WERI-Rb-1 (cell line): Measurements from ENCODE around the gene EDN3.
A peak's percentile ranks its signal among the peaks of the same experiment; 100 is the strongest.

Experiments used
- DNase-seq: peaks from one replicate; pipeline ENCODE4 v3.0.0-alpha.2; 2020
- H3K27ac ChIP-seq: fragments of 250-450 bp; sonication (Bioruptor Pico); 2 replicates; pipeline ENCODE4 v1.5.1; 2020; ENCODE audit warnings: mild to moderate bottlenecking, moderate library complexity
- H3K27me3 ChIP-seq: fragments of 250-450 bp; sonication (Bioruptor Pico); 2 replicates; pipeline ENCODE4 v1.5.1; 2021; ENCODE audit warnings: mild to moderate bottlenecking, low read depth, moderate library complexity; ENCODE audit not compliant: insufficient read depth, severe bottlenecking
- H3K36me3 ChIP-seq: fragments of 250-450 bp; sonication (Bioruptor Pico); 2 replicates; pipeline ENCODE4 v1.5.1; 2020; ENCODE audit warnings: mild to moderate bottlenecking, moderate library complexity
- H3K4me3 ChIP-seq: 2 replicates; pipeline ENCODE4 v1.5.1; 2011; ENCODE audit warnings: low read depth, mild to moderate bottlenecking, control low read depth, low read length
- H3K9me3 ChIP-seq: fragments of 250-450 bp; sonication (Bioruptor Pico); 2 replicates; pipeline ENCODE4 v1.5.1; 2021; ENCODE audit warnings: mild to moderate bottlenecking, moderate library complexity; ENCODE audit not compliant: severe bottlenecking
- CTCF ChIP-seq: IDR thresholded peaks from 2 replicates; pipeline ENCODE4 v1.5.1; 2011; ENCODE audit warnings: low read depth, mild to moderate bottlenecking, control low read depth, inconsistent platforms, low read length

EDN3 gene, protein sequence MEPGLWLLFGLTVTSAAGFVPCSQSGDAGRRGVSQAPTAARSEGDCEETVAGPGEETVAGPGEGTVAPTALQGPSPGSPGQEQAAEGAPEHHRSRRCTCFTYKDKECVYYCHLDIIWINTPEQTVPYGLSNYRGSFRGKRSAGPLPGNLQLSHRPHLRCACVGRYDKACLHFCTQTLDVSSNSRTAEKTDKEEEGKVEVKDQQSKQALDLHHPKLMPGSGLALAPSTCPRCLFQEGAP

GRCh38 chr20:59300333-59301081 lies at the start of gene EDN3:
Gene EDN3 (plus strand): TSS chr20:59300611. CDS start chr20:59300813, 202 bp downstream.
- no peak for TF ChIP-seq CTCF
- Histone ChIP-seq H3K4me3 (peak within 1 kb of the TSS; percentile 55), H3K27me3 (peaks cover 27% of the 10 kb centered on the region), H3K9me3 (no peaks in the 10 kb centered on the region), H3K27ac (no peak within 1 kb of the TSS), H3K36me3 (no peaks in the 10 kb centered on the region)
- no peak for DNase-seq

DNA sequence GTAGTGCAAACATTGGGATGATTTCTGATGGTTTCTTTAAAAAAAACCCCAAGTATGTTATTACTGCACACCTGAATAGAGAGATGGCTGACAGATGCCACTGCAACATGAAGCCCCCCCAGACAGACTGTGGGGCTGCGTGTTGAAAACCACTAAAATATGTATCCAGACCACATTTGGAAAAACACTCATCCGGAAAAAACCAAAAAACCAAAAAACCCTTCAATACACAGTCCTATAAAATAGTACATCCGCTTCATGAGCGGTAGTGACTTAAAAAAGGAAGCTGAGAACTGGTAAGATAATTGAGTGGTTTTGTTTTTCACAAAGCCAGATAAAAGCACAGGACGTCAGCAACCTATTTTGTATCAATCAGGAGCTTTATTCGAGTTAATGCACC lies 47.1 kb upstream of the EDN3 start:
- peaks cover 3% of the 10 kb centered on the region for H3K9me3 ChIP-seq
- no peak overlapping the region for H3K4me3 ChIP-seq
- H3K36me3 ChIP-seq, result no peaks in the 10 kb centered on the region
- DNase-seq, result no peak
- no peak for TF ChIP-seq CTCF
- H3K27ac ChIP-seq, result no peak overlapping the region
- no peaks in the 10 kb centered on the region for H3K27me3 ChIP-seq

DNA sequence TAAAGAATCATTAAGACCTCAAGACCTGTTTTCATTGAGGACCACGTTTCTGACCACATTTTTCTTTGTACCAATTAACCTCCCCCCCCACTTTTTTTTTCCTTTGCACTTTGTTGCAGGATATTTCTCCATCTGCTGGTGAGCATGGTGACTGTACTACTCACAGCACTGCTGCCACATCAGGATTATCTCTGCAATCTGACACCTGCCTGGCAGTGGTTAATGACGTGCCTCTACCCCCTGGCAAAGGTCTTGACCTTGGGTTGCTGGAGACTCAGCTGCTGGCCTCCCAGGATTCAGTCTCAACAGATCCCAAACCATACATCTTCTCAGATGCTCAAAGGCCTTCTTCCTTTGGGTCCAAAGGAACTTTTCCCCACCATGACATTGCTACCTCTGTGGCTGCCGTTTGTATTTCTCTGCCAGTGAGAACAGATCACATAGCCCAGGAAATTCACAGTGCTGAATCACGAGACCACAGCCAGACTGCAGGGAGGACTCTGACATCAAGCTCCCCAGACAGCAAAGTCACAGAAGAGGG lies 46.6 kb upstream of the EDN3 start:
- peak; percentile 12 for DNase-seq
- 0 out of 2 replicates have a peak, but pooled peaks have one; percentile 17 for TF ChIP-seq CTCF
- H3K4me3 ChIP-seq, result no peak overlapping the region
- no peaks in the 10 kb centered on the region for H3K27me3 ChIP-seq
- H3K27ac ChIP-seq, result no peak overlapping the region
- peaks cover 3% of the 10 kb centered on the region for H3K9me3 ChIP-seq
- no peaks in the 10 kb centered on the region for H3K36me3 ChIP-seq

GRCh38 chr20:59255256-59255655 lies 45.2 kb upstream of the EDN3 start:
- no peaks in the 10 kb centered on the region for H3K9me3 ChIP-seq
- no peak for DNase-seq
- no peaks in the 10 kb centered on the region for H3K27me3 ChIP-seq
- no peak overlapping the region for H3K27ac ChIP-seq
- TF ChIP-seq CTCF, result no peak
- H3K36me3 ChIP-seq, result no peaks in the 10 kb centered on the region
- H3K4me3 ChIP-seq, result no peak overlapping the region

DNA sequence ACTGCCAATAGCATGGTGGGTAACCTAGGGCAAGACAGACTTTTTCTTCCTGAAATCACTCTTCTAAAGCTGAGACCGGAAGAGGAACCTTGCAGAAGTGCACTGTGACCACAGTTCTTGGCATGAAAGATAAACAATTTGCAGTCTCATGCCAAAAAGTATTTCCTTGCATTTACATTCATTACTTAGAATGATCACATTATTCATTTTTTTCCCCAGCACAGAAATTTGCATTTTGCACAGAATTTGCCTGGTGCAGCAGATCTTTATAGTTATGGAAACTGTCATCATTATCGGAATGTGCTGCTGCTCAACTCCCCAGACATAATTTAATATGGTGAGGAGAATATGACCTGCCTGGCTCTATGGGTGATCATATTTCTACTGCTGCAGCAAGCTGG lies 42.2 kb upstream of the EDN3 start:
- DNase-seq, result no peak
- no peak overlapping the region for H3K4me3 ChIP-seq
- no peak for TF ChIP-seq CTCF
- H3K9me3 ChIP-seq, result no peaks in the 10 kb centered on the region
- H3K27ac ChIP-seq, result no peak overlapping the region
- no peaks in the 10 kb centered on the region for H3K36me3 ChIP-seq
- H3K27me3 ChIP-seq, result no peaks in the 10 kb centered on the region
